ENCODE results near the gene ZFAND3. TPM values are rescaled to one million over a fixed set of nuclear protein-coding genes. Genes with fewer than 3 reads are reported as not detected.
A peak's percentile ranks its signal among the peaks of the same experiment; 100 is the strongest.

The ZFAND3 gene
- total RNA-seq, 1 donor from 2014 or later, result 84.4 TPM

- Mint-ChIP-seq H3K9me3 (ENCODE audit: unreplicated experiment) (no peaks in the 10 kb centered on the region), H3K36me3 (ENCODE audit: unreplicated experiment) (no peaks in the 10 kb centered on the region), H3K27me3 (ENCODE audit: unreplicated experiment) (no peaks in the 10 kb centered on the region), H3K4me3 (ENCODE audit: unreplicated experiment) (no peak overlapping the region), H3K27ac (ENCODE audit: unreplicated experiment) (no peak overlapping the region), H3K4me1 (ENCODE audit: unreplicated experiment) (peaks cover 18% of the 10 kb centered on the region)
- DNase-seq (ENCODE audit: extremely low spot score, unreplicated experiment), result no peak
- TF ChIP-seq CTCF (IDR thresholded peaks at IDR 0.05), result no peak
Observed at GRCh38 chr6:37814374-37814773, 5.2 kb upstream of the ZFAND3 start.

- no peak for TF ChIP-seq CTCF (IDR thresholded peaks at IDR 0.05)
- H3K27me3 Mint-ChIP-seq (ENCODE audit: unreplicated experiment), result no peaks in the 10 kb centered on the region
- no peak overlapping the region for H3K27ac Mint-ChIP-seq (ENCODE audit: unreplicated experiment)
- no peak for DNase-seq (ENCODE audit: extremely low spot score, unreplicated experiment)
- no peaks in the 10 kb centered on the region for H3K36me3 Mint-ChIP-seq (ENCODE audit: unreplicated experiment)
- peaks cover 30% of the 10 kb centered on the region for H3K4me1 Mint-ChIP-seq (ENCODE audit: unreplicated experiment)
- no peak overlapping the region for H3K4me3 Mint-ChIP-seq (ENCODE audit: unreplicated experiment)
- no peaks in the 10 kb centered on the region for H3K9me3 Mint-ChIP-seq (ENCODE audit: unreplicated experiment)
Observed at GRCh38 chr6:37816599-37817375, 2.7 kb upstream of the ZFAND3 start.

GRCh38 chr6:37818536-37819176, 871 bp upstream of the ZFAND3 start:
- Mint-ChIP-seq H3K9me3 (ENCODE audit: unreplicated experiment) (no peaks in the 10 kb centered on the region), H3K27me3 (ENCODE audit: unreplicated experiment) (no peaks in the 10 kb centered on the region), H3K27ac (ENCODE audit: unreplicated experiment) (peak overlapping the region; percentile 99), H3K4me3 (ENCODE audit: unreplicated experiment) (peak overlapping the region; percentile 91), H3K36me3 (ENCODE audit: unreplicated experiment) (no peaks in the 10 kb centered on the region), H3K4me1 (ENCODE audit: unreplicated experiment) (peaks cover 47% of the 10 kb centered on the region)
- TF ChIP-seq CTCF (IDR thresholded peaks at IDR 0.05), result no peak
- DNase-seq (ENCODE audit: extremely low spot score, unreplicated experiment), result peak; percentile 97

- TF ChIP-seq CTCF (IDR thresholded peaks at IDR 0.05), result no peak
- H3K4me3 Mint-ChIP-seq (ENCODE audit: unreplicated experiment), result peak overlapping the region; percentile 91
- H3K27me3 Mint-ChIP-seq (ENCODE audit: unreplicated experiment), result no peaks in the 10 kb centered on the region
- H3K4me1 Mint-ChIP-seq (ENCODE audit: unreplicated experiment), result peaks cover 54% of the 10 kb centered on the region
- H3K9me3 Mint-ChIP-seq (ENCODE audit: unreplicated experiment), result no peaks in the 10 kb centered on the region
- H3K27ac Mint-ChIP-seq (ENCODE audit: unreplicated experiment), result peak overlapping the region; percentile 99
- H3K36me3 Mint-ChIP-seq (ENCODE audit: unreplicated experiment), result no peaks in the 10 kb centered on the region
- DNase-seq (ENCODE audit: extremely low spot score, unreplicated experiment), result peak; percentile 85
Observed at GRCh38 chr6:37819802-37820717, 533 bp downstream of the ZFAND3 start.
